Liver (tissue), 9 donors: ENCODE data around the gene WHRN. TPM values are rescaled to one million over a fixed set of nuclear protein-coding genes. Genes with fewer than 3 reads are reported as not detected.

Experiments used
- DNase-seq: peaks from one replicate; pipeline ENCODE4 v3.0.0-alpha.2; 2017; ENCODE audit warnings: low spot score
- H3K27ac ChIP-seq, 2 donors: one replicate each; pipeline ENCODE4 v1.7.0; 2013; ENCODE audit warnings: inconsistent platforms in 2 of 2, low read length in 2 of 2, control low read depth in 1 of 2, low read depth in 1 of 2, mild to moderate bottlenecking in 1 of 2
- H3K27me3 ChIP-seq, 4 donors: one replicate each; pipeline versions ENCODE4 v1.6.1 to v1.7.0; 2013; ENCODE audit warnings: low read length in 3 of 4, inconsistent platforms in 1 of 4, mild to moderate bottlenecking in 1 of 4, moderate library complexity in 1 of 4; ENCODE audit not compliant: control insufficient read depth in 4 of 4, insufficient read depth in 4 of 4
- H3K36me3 ChIP-seq, 4 donors: one replicate each; pipeline versions ENCODE4 v1.6.1 to v1.7.0; 2013; ENCODE audit warnings: low read length in 3 of 4, mild to moderate bottlenecking in 3 of 4, low read depth in 1 of 4, moderate library complexity in 1 of 4; ENCODE audit not compliant: control insufficient read depth in 4 of 4, insufficient read depth in 3 of 4
- H3K4me1 ChIP-seq, 4 donors: one replicate each; pipeline versions ENCODE4 v1.6.1 to v1.7.0; 2013; ENCODE audit warnings: low read length in 3 of 4, mild to moderate bottlenecking in 3 of 4, moderate library complexity in 1 of 4; ENCODE audit not compliant: control insufficient read depth in 4 of 4, insufficient read depth in 4 of 4
- H3K4me3 ChIP-seq, 3 donors: one replicate each; pipeline versions ENCODE4 v1.6.1 to v1.7.0; 2013; ENCODE audit warnings: low read length in 3 of 3, control low read depth in 1 of 3, low read depth in 1 of 3, mild to moderate bottlenecking in 1 of 3
- H3K9ac ChIP-seq, 2 donors: one replicate each; pipeline ENCODE4 v1.7.0; 2013; ENCODE audit warnings: low read length in 2 of 2, mild to moderate bottlenecking in 2 of 2, moderate library complexity in 2 of 2, control low read depth in 1 of 2, low read depth in 1 of 2
- H3K9me3 ChIP-seq, 4 donors: one replicate each; pipeline versions ENCODE4 v1.6.1 to v1.7.0; 2013; ENCODE audit warnings: low read length in 3 of 4; ENCODE audit not compliant: control insufficient read depth in 4 of 4
- ATF3 ChIP-seq: IDR thresholded peaks from 2 replicates; pipeline ENCODE4 v1.6.1; 2016; ENCODE audit warnings: antibody characterized with exemption
- CTCF ChIP-seq: fragments of 150-350 bp; IDR thresholded peaks from 2 replicates; pipeline ENCODE4 v1.5.1; 2017; ENCODE audit warnings: improper control_type of control experiment, low read depth, low read length; ENCODE audit not compliant: missing input control
- EGR1 ChIP-seq, 2 donors: IDR thresholded peaks; 2 replicates each; pipeline ENCODE4 v1.6.1; 2016 to 2018; ENCODE audit warnings: antibody characterized with exemption in 2 of 2, low read depth in 2 of 2
- FOXA1 ChIP-seq: IDR thresholded peaks from 2 replicates; pipeline ENCODE4 v1.6.1; 2016; ENCODE audit warnings: antibody characterized with exemption
- GABPA ChIP-seq, 2 donors: IDR thresholded peaks in 1 of 2; conservative IDR thresholded peaks in 1 of 2; 2 replicates each; pipeline ENCODE4 v1.6.1; 2016; ENCODE audit warnings: antibody characterized with exemption in 2 of 2, mild to moderate bottlenecking in 1 of 2, moderate library complexity in 1 of 2
- HNF4A ChIP-seq, 2 donors: conservative IDR thresholded peaks; 2 replicates each; pipeline ENCODE4 v1.6.1; 2016; ENCODE audit warnings: antibody characterized with exemption in 2 of 2, mild to moderate bottlenecking in 2 of 2
- HNF4G ChIP-seq: IDR thresholded peaks from 2 replicates; pipeline ENCODE4 v1.6.1; 2016; ENCODE audit warnings: antibody characterized with exemption
- JUND ChIP-seq, 2 donors: IDR thresholded peaks; 2 replicates each; pipeline ENCODE4 v1.6.1; 2016; ENCODE audit warnings: antibody characterized with exemption in 2 of 2
- MAX ChIP-seq: IDR thresholded peaks from 2 replicates; pipeline ENCODE4 v1.6.1; 2016; ENCODE audit warnings: antibody characterized with exemption
- REST ChIP-seq: IDR thresholded peaks from 2 replicates; pipeline ENCODE4 v1.6.1; 2016; ENCODE audit warnings: antibody characterized with exemption, mild to moderate bottlenecking
- RXRA ChIP-seq, 2 donors: IDR thresholded peaks; 2 replicates each; pipeline ENCODE4 v1.6.1; 2017 to 2018; ENCODE audit warnings: antibody characterized with exemption in 2 of 2, mild to moderate bottlenecking in 1 of 2
- SP1 ChIP-seq: IDR thresholded peaks from 2 replicates; pipeline ENCODE4 v1.6.1; 2018; ENCODE audit warnings: antibody characterized with exemption, mild to moderate bottlenecking
- TAF1 ChIP-seq: conservative IDR thresholded peaks from 2 replicates; pipeline ENCODE4 v1.6.1; 2016; ENCODE audit warnings: antibody characterized with exemption, mild to moderate bottlenecking
- YY1 ChIP-seq: IDR thresholded peaks from 2 replicates; pipeline ENCODE4 v1.6.1; 2016; ENCODE audit warnings: antibody characterized with exemption, mild to moderate bottlenecking
- ZBTB33 ChIP-seq: IDR thresholded peaks from 2 replicates; pipeline ENCODE4 v1.6.1; 2016; ENCODE audit warnings: antibody characterized with exemption
- WGBS: extraction: QIAGEN DNeasy Blood & Tissue Kit; methylation state at CpG from one replicate; pipeline ENCODE4 v1.1.7; 2013; 5-methylcytosine and 5-hydroxymethylcytosine counted together
- polyA plus RNA-seq, 2 donors: library from polyadenylated mRNA; stranded (reverse) in 1 of 2; unstranded in 1 of 2; fragments of 200-250 nt in 1 of 2; fragments of >200 nt in 1 of 2; fragmentation: Nextera tagmentation in 1 of 2; extraction: Ambion mirVana in 1 of 2; gene quantifications; one replicate each; pipeline versions ENCODE4 v1.2.1 to v1.2.3, GENCODE V29; 2013 to 2015
- total RNA-seq, 2 donors: library from RNA; depleted of rRNA; stranded (reverse); fragments of >200 nt; gene quantifications; one replicate each; pipeline ENCODE4 v1.2.3, GENCODE V29; 2014
- donor health status: healthy.
- donor health status: healthy.
- donor health status: healthy.
- donor health status: healthy.
- donor health status: healthy.

The WHRN gene
- total and polyA plus RNA-seq, 4 donors: 0.42 to 1.9 (median 0.88) TPM

- no peaks in the 10 kb centered on the region for H3K9me3 ChIP-seq
- no peaks in the 10 kb centered on the region for H3K36me3 ChIP-seq
- H3K4me3 ChIP-seq: no peak overlapping the region
- no peak overlapping the region for H3K9ac ChIP-seq
- peaks cover 0 to under 1% (median 0%) of the 10 kb centered on the region in 4 donors for H3K4me1 ChIP-seq
- no peak for TF ChIP-seq ATF3
- no peak for TF ChIP-seq CTCF
- no peak for TF ChIP-seq TAF1
- no peak for TF ChIP-seq GABPA (IDR thresholded peaks at IDR 0.05 in 1 of 2, conservative IDR thresholded peaks at IDR 0.05 in 1 of 2)
- TF ChIP-seq ZBTB33: no peak
- no peak for TF ChIP-seq EGR1 (IDR thresholded peaks at IDR 0.05; ENCODE audit: low read depth in 2 of 2)
- TF ChIP-seq FOXA1: no peak
- TF ChIP-seq SP1: no peak
- no peak for TF ChIP-seq YY1
- no peak for TF ChIP-seq RXRA (IDR thresholded peaks at IDR 0.05)
- 73% methylated on average over 8 of the region's 8 CpGs for WGBS
- no peak overlapping the region for H3K27ac ChIP-seq
- DNase-seq: no peak
- no peaks in the 10 kb centered on the region for H3K27me3 ChIP-seq
Measured at GRCh38 chr9:114460513-114461199, 44.6 kb downstream of the WHRN start.

GRCh38 chr9:114459464-114459863, 45.8 kb downstream of the WHRN start:
- WGBS: 66% methylated on average over 5 of the region's 5 CpGs
- Histone ChIP-seq H3K36me3 (no peaks in the 10 kb centered on the region), H3K27ac (no peak overlapping the region), H3K9me3 (no peaks in the 10 kb centered on the region), H3K4me3 (no peak overlapping the region), H3K4me1 (no peaks in the 10 kb centered on the region), H3K27me3 (no peaks in the 10 kb centered on the region), H3K9ac (no peak overlapping the region)
- TF ChIP-seq EGR1 (IDR thresholded peaks at IDR 0.05; ENCODE audit: low read depth in 2 of 2) (no peak), JUND (IDR thresholded peaks at IDR 0.05) (no peak), FOXA1 (no peak), GABPA (IDR thresholded peaks at IDR 0.05 in 1 of 2, conservative IDR thresholded peaks at IDR 0.05 in 1 of 2) (no peak), SP1 (no peak), ZBTB33 (no peak), MAX (no peak), YY1 (no peak), CTCF (no peak), HNF4G (no peak), HNF4A (conservative IDR thresholded peaks at IDR 0.05) (no peak), TAF1 (no peak), REST (no peak), RXRA (IDR thresholded peaks at IDR 0.05) (no peak)
- no peak for DNase-seq
